Cardiac fibroblast (primary cell): ENCODE data around the gene ABCA7.

ENCODE experiments used
- DNase-seq, 2 donors: peaks; one replicate each; pipeline versions ENCODE4 v3.0.0 to v3.0.0-alpha.2; 2010; ENCODE audit warnings: low read depth in 2 of 2
- H3K4me3 ChIP-seq, 2 donors: replicated peaks in 1 of 2; 1 replicate in 1 of 2; 2 replicates in 1 of 2; pipeline ENCODE4 v1.5.1; 2011; ENCODE audit warnings: low read depth in 2 of 2, low read length in 2 of 2, mild to moderate bottlenecking in 2 of 2, moderate library complexity in 1 of 2
- CTCF ChIP-seq: IDR thresholded peaks from one replicate; pipeline ENCODE4 v1.5.1; 2011; ENCODE audit warnings: low read depth, mild to moderate bottlenecking, low read length, inconsistent platforms

The ABCA7 gene

GRCh38 chr19:1084024-1084868 lies 44.3 kb downstream of the ABCA7 start:
- no peak for TF ChIP-seq CTCF
- no peak for DNase-seq
- no peak overlapping the region for H3K4me3 ChIP-seq

- no peak for DNase-seq
- TF ChIP-seq CTCF = no peak
- H3K4me3 ChIP-seq = no peak overlapping the region
Measured at GRCh38 chr19:1085053-1085658, 45.2 kb downstream of the ABCA7 start.

- no peak for DNase-seq
- no peak overlapping the region for H3K4me3 ChIP-seq
- TF ChIP-seq CTCF = no peak
Measured at GRCh38 chr19:1085676-1086442, 46.0 kb downstream of the ABCA7 start.

- no peak for TF ChIP-seq CTCF
- no peak for DNase-seq
- no peak overlapping the region for H3K4me3 ChIP-seq
Measured at GRCh38 chr19:1086613-1087012, 46.7 kb downstream of the ABCA7 start.

GRCh38 chr19:1087813-1088415 lies 48.0 kb downstream of the ABCA7 start:
- DNase-seq = no peak
- no peak for TF ChIP-seq CTCF
- no peak overlapping the region for H3K4me3 ChIP-seq

- no peak for DNase-seq
- TF ChIP-seq CTCF = no peak
- H3K4me3 ChIP-seq = no peak overlapping the region
Measured at GRCh38 chr19:1088416-1089010, 48.6 kb downstream of the ABCA7 start.
